Spleen (tissue), 11 donors: ENCODE data around the gene PDCD11. TPM values are rescaled to one million over a fixed set of nuclear protein-coding genes. Genes with fewer than 3 reads are reported as not detected.

Experiments
- DNase-seq: peaks from one replicate; pipeline ENCODE4 v3.0.0-alpha.2; 2020
- H3K27ac ChIP-seq, 8 donors: fragments of 200-600 bp; sonication (generic) in 7 of 8; 1 replicate in 4 of 8; 2 replicates in 4 of 8; pipeline versions ENCODE4 v1.5.0 to v1.8.0; 2016 to 2021; ENCODE audit warnings: inconsistent platforms in 4 of 8, mild to moderate bottlenecking in 4 of 8, moderate library complexity in 1 of 8
- H3K27me3 ChIP-seq, 7 donors: fragments of 200-600 bp; sonication (generic) in 6 of 7; replicated peaks in 1 of 7; 1 replicate in 4 of 7; 2 replicates in 3 of 7; pipeline versions ENCODE4 v1.5.0 to v1.8.0; 2016 to 2021; ENCODE audit warnings: inconsistent platforms in 3 of 7, mild to moderate bottlenecking in 1 of 7
- H3K36me3 ChIP-seq, 6 donors: fragments of 200-600 bp; sonication (generic) in 5 of 6; 1 replicate in 4 of 6; 2 replicates in 2 of 6; pipeline versions ENCODE4 v1.5.0 to v1.8.0; 2016 to 2021; ENCODE audit warnings: inconsistent platforms in 2 of 6
- H3K4me1 ChIP-seq, 6 donors: fragments of 200-600 bp; sonication (generic) in 5 of 6; 1 replicate in 3 of 6; 2 replicates in 3 of 6; pipeline versions ENCODE4 v1.5.0 to v1.8.0; 2016 to 2021; ENCODE audit warnings: inconsistent platforms in 3 of 6
- H3K4me3 ChIP-seq, 8 donors: fragments of 200-600 bp; sonication (generic) in 7 of 8; 1 replicate in 4 of 8; 2 replicates in 4 of 8; pipeline versions ENCODE4 v1.5.0 to v1.8.0; 2016 to 2021; ENCODE audit warnings: inconsistent platforms in 4 of 8, mild to moderate bottlenecking in 4 of 8, moderate library complexity in 2 of 8
- H3K9me3 ChIP-seq, 8 donors: fragments of 200-600 bp; sonication (generic) in 7 of 8; 1 replicate in 4 of 8; 2 replicates in 4 of 8; pipeline versions ENCODE4 v1.5.0 to v1.8.0; 2016 to 2021; ENCODE audit warnings: inconsistent platforms in 4 of 8
- POLR2A ChIP-seq, 3 donors: fragments of 450-650 bp; IDR thresholded peaks; one replicate each; pipeline ENCODE4 v1.5.1; 2017; ENCODE audit warnings: antibody characterized with exemption in 3 of 3, mild to moderate bottlenecking in 1 of 3
- POLR2AphosphoS5 ChIP-seq, 3 donors: sonication (generic); formaldehyde crosslinking; IDR thresholded peaks; one replicate each; pipeline ENCODE4 v1.5.1; 2017; ENCODE audit warnings: antibody characterized with exemption in 3 of 3
- WGBS, 5 donors: extraction: QIAGEN DNeasy Blood & Tissue Kit in 3 of 5; methylation state at CpG; one replicate each; pipeline versions ENCODE4 v1.1.5 to v1.1.7; 2013 to 2018; 5-methylcytosine and 5-hydroxymethylcytosine counted together
- intact Hi-C: fragments of 100-400 bp; cut with DNase I; formaldehyde crosslinking; loops from one replicate; pipeline ENCODE4 v1.15.0; 2023; ENCODE audit warnings: low total_unique reads
- polyA plus RNA-seq, 3 donors: library from polyadenylated mRNA; stranded (reverse); fragments of 200-250 nt; gene quantifications; one replicate each; pipeline ENCODE4 v1.2.1, GENCODE V29; 2013
- total RNA-seq, 7 donors: library from RNA; depleted of rRNA in 3 of 7; stranded (reverse); fragments of >200 nt in 3 of 7; fragmentation: NEBNext Ultra II Directional in 4 of 7; extraction: Animal tissue kit (Norgen Biotek cat#: 25700) in 4 of 7; gene quantifications; one replicate each; pipeline versions ENCODE4 v1.1.0 to v1.2.1, GENCODE V29; 2016 to 2021
- TF ChIP-seq, protein P1 (sequence below), 11 experiments: fragments of 200-600 bp in 7 of 11; fragments of 450-650 bp in 4 of 11; sonication (generic) in 4 of 11; IDR thresholded peaks in 8 of 11; conservative IDR thresholded peaks in 3 of 11; 1 replicate in 7 of 11; 2 replicates in 4 of 11; pipeline versions ENCODE4 v1.4.0 to v1.8.0; 2016 to 2021; ENCODE audit warnings: antibody characterized with exemption in 11 of 11, inconsistent platforms in 4 of 11, mild to moderate bottlenecking in 1 of 11
- donor health status: healthy with polysubstance abuse.
- donor health status: DM: no; HTN: no; CAD: no; lungs with moderate emphysema.
- donor health status: DM: no; HTN: no; CAD: no.
- donor health status: Bipolar disorder and iron deficiency.
- donor health status: healthy.
- donor health status: DM: no; HTN: no; CAD: no.
- donor health status: DM: yes; HTN: yes; CAD: no.

PDCD11 gene
- total and polyA plus RNA-seq, 10 donors, result 13.9 to 41.9 (median 22.7) TPM

DNA sequence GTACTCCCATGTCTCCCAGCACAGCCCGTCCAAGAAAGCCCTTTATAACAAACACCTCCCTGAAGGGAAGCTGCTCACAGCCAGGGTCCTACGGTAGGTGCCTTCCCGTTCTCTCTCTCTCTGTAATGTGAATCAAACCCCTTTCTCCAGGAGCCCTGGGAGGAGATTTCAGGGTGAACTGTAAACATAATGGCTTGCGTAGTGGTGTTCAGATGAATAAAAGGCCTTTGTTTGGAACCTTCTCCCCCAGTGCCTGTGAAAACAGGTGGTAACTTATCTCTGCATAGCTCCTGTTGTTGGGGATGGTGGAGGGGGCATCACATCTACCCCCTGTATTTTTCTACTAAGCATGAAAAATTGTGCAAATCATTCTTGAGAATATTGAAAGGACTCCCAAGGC lies 43.4 kb downstream of the PDCD11 start:
- TF ChIP-seq, protein P1, sequence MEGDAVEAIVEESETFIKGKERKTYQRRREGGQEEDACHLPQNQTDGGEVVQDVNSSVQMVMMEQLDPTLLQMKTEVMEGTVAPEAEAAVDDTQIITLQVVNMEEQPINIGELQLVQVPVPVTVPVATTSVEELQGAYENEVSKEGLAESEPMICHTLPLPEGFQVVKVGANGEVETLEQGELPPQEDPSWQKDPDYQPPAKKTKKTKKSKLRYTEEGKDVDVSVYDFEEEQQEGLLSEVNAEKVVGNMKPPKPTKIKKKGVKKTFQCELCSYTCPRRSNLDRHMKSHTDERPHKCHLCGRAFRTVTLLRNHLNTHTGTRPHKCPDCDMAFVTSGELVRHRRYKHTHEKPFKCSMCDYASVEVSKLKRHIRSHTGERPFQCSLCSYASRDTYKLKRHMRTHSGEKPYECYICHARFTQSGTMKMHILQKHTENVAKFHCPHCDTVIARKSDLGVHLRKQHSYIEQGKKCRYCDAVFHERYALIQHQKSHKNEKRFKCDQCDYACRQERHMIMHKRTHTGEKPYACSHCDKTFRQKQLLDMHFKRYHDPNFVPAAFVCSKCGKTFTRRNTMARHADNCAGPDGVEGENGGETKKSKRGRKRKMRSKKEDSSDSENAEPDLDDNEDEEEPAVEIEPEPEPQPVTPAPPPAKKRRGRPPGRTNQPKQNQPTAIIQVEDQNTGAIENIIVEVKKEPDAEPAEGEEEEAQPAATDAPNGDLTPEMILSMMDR (IDR thresholded peaks at IDR 0.05 in 8 of 11, conservative IDR thresholded peaks at IDR 0.05 in 3 of 11), result no peak
- TF ChIP-seq POLR2A (IDR thresholded peaks at IDR 0.05) (no peak), POLR2AphosphoS5 (IDR thresholded peaks at IDR 0.05) (no peak)
- no peaks in the 10 kb centered on the region for H3K27me3 ChIP-seq
- intact Hi-C loops, result no loop called here
- no peak for DNase-seq
- peaks cover 4 to 18% (median 11%) of the 10 kb centered on the region in 6 donors for H3K4me1 ChIP-seq
- no peaks in the 10 kb centered on the region for H3K9me3 ChIP-seq
- H3K36me3 ChIP-seq, result peaks cover 2 to 100% (median 91%) of the 10 kb centered on the region in 6 donors
- H3K27ac ChIP-seq, result no peak overlapping the region
- 92 to 97% (median 95%) methylated on average over 4 of the region's 4 CpGs for WGBS, 5 donors
- H3K4me3 ChIP-seq, result no peak overlapping the region

DNA sequence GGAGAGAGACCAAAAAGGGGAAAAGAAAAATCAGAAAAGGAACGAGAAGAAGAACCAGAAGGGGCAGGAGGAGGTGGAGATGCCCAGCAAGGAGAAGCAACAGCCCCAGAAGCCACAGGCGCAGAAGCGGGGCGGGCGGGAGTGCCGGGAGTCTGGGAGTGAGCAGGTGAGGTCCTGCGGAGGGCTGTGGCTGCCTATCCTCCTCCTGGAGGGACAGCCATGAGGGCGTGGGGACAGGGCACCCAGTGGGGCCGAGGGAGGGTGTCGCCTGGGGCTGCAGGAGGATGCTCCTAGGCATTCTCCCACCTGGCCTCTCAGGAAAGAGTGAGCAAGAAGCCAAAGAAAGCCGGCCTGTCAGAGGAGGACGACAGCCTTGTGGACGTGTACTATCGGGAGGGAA lies 44.0 kb downstream of the PDCD11 start:
- intact Hi-C loops, result no loop called here
- H3K36me3 ChIP-seq, result peaks cover 2 to 100% (median 94%) of the 10 kb centered on the region in 6 donors
- no peak for TF ChIP-seq POLR2A (IDR thresholded peaks at IDR 0.05)
- TF ChIP-seq POLR2AphosphoS5 (IDR thresholded peaks at IDR 0.05), result peak in 2 of 3 donors; percentile 21 to 44
- TF ChIP-seq, protein P1 (IDR thresholded peaks at IDR 0.05 in 8 of 11, conservative IDR thresholded peaks at IDR 0.05 in 3 of 11), result no peak
- no peak overlapping the region for H3K27ac ChIP-seq
- peaks cover 7 to 25% (median 17%) of the 10 kb centered on the region in 6 donors for H3K4me1 ChIP-seq
- H3K27me3 ChIP-seq, result no peaks in the 10 kb centered on the region
- H3K9me3 ChIP-seq, result no peaks in the 10 kb centered on the region
- DNase-seq, result no peak
- 94 to 97% (median 95%) methylated on average over 14 of the region's 14 CpGs for whole genome bisulfite sequencing, 5 donors
- no peak overlapping the region for H3K4me3 ChIP-seq

DNA sequence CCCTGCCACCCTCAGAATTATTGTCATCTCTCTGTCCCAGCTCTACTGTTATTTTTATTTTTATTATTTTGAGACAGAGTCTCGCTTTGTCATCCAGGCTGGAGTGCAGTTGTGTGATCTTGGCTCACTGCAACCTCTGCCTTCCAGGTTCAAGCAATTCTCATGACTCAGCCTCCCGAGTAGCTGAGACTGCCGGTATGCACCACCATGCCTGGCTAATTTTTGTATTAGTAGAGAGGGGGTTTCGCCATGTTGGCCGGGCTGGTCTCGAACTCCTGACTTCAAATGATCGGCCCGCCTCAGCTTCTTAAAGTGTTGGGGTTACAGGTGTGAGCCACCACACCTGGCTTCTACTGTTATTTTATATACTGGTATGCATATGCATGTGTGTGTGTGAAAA lies 44.8 kb downstream of the PDCD11 start:
- TF ChIP-seq POLR2AphosphoS5 (IDR thresholded peaks at IDR 0.05), result no peak
- TF ChIP-seq POLR2A (IDR thresholded peaks at IDR 0.05), result no peak
- TF ChIP-seq, protein P1 (IDR thresholded peaks at IDR 0.05 in 8 of 11, conservative IDR thresholded peaks at IDR 0.05 in 3 of 11), result no peak
- Histone ChIP-seq H3K4me3 (no peak overlapping the region), H3K27ac (no peak overlapping the region), H3K9me3 (no peaks in the 10 kb centered on the region), H3K27me3 (no peaks in the 10 kb centered on the region), H3K36me3 (peaks cover 2 to 100% (median 95%) of the 10 kb centered on the region in 6 donors), H3K4me1 (peaks cover 10 to 33% (median 25%) of the 10 kb centered on the region in 6 donors)
- 95 to 99% (median 97%) methylated on average over 8 of the region's 8 CpGs for WGBS, 5 donors
- DNase-seq, result no peak
- intact Hi-C loops, result no loop called here

DNA sequence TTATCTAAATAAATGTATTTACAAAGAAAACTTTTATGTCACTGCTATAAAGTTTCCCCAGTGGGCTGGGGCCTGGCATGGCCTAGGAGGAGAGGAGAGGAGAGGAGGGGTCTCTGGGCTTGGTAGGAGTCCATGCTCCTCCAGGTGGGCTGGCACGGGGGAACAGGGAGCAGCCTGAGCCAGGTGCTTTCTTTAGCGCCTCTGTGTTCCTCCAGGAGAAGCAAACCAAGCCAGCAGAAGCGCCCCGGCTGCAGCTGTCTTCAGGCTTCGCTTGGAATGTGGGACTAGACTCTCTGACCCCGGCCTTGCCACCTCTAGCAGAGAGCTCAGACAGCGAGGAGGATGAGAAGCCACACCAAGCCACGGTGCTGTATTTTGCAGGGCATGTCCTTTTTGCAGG lies 45.2 kb downstream of the PDCD11 start:
- Histone ChIP-seq H3K4me1 (peaks cover 10 to 37% (median 28%) of the 10 kb centered on the region in 6 donors), H3K4me3 (no peak overlapping the region), H3K27me3 (no peaks in the 10 kb centered on the region), H3K9me3 (no peaks in the 10 kb centered on the region), H3K36me3 (peaks cover 2 to 100% (median 95%) of the 10 kb centered on the region in 6 donors), H3K27ac (no peak overlapping the region)
- no peak for DNase-seq
- intact Hi-C loops, result no loop called here
- 84 to 96% (median 86%) methylated on average over 6 to 8 of the region's 8 CpGs for WGBS, 5 donors
- TF ChIP-seq POLR2AphosphoS5 (IDR thresholded peaks at IDR 0.05) (no peak), POLR2A (IDR thresholded peaks at IDR 0.05) (no peak)
- TF ChIP-seq, protein P1 (IDR thresholded peaks at IDR 0.05 in 8 of 11, conservative IDR thresholded peaks at IDR 0.05 in 3 of 11), result no peak
